NCI-H146 treated with DMSO at 0.1 percent for 48 hours (cell line): ENCODE results near the gene MAGI2.

Experiments used
- DNase-seq: peaks from one replicate; lab custom pipeline; 2025; ENCODE audit not compliant: unreplicated experiment; lab: John Stamatoyannopoulos, UW

MAGI2 gene

GRCh38 chr7:79180533-79180932, 272.9 kb downstream of the MAGI2 start:
- DNase-seq = no peak

GRCh38 chr7:79176859-79177477, 276.5 kb downstream of the MAGI2 start:
- DNase-seq = no peak

DNA sequence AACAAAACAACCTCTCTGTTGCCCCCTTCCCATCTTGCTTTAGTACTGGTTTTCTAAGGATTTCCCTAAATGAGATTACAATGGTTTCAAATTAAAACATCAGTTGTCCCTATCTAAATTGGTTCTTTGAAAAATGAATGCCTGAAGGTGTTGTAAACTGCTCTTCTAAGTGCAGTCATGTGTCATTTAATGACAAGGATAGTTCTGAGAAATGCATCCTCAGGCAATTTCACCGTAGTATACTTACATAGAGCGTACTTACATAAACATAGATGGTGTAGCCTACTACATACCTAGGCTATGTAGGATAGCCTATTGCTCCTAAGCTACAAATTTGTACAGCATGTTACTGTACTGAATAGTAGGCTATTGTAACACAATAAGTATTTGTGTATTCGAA, 278.1 kb downstream of the MAGI2 start:
- no peak for DNase-seq

- DNase-seq = no peak
These were observed 288.2 kb downstream of the MAGI2 start for GRCh38 chr7:79165225-79165624.

DNA sequence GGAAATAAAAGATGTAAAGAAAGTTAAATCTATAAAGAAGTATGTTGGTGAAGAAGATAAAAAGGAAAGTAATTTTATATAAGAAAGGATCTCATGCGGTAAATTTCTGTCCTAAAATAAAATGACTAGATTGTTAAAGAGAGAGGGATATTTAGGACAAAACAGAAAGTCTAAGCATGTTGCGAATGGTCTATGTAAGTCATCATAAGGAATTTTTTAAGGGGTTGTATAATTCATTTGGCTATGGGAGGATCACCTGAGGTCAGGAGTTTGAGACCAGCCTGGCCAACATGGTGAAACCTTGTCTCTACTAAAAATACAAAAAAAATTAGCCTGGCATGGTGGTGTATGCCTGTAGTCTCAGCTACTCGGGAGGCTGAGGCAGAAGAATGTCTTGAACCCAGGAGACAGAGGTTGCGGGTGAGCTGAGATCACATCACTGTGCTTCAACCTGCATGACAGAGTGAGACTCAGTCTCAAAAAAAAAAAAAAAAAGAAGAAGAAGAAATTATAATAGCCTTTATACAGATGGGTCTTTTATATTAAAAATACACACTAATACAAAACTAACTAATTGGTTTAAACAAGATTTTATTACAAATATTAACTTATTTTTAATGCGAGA, 294.3 kb downstream of the MAGI2 start:
- DNase-seq = no peak

DNA sequence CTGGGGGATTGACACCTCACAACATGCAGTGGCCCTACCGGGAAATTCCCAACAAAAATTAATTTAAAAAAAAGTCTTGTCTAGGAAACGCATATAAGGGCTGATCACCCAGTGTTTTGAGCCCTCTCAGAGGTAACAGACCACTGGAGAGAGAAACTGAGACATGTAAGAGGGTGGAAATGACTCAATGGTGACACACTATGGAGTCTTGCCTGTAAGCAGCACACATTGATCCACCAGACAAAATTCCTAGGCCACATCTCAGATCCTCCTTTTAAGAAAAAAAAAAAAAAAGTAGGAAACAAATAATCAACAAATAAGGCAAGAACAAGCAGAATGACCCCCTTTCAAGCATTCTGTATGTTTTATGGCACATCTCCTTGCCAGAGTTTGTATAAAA, 296.2 kb downstream of the MAGI2 start:
- DNase-seq = no peak

DNA sequence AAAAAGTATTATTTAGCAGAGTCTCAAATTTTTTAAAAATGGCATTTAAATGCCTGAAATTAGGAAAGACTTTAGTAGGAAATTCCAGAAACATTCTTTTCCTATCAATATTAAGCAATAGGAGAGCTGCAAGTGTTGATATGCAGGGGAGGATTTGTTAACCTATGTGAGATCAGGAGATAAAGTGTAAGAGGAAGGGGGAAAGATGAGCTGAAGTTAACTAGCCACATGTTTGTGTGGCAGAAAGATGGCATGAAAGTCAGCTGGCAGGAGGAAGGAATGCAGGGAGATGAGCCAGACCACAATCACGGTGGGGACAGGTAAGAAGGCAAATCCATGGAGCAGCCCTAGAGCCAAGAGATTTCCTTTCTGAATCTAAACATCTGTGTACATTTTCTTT, 303.6 kb downstream of the MAGI2 start:
- no peak for DNase-seq

- DNase-seq = no peak
These were observed 310.8 kb downstream of the MAGI2 start for GRCh38 chr7:79142706-79143105.

DNA sequence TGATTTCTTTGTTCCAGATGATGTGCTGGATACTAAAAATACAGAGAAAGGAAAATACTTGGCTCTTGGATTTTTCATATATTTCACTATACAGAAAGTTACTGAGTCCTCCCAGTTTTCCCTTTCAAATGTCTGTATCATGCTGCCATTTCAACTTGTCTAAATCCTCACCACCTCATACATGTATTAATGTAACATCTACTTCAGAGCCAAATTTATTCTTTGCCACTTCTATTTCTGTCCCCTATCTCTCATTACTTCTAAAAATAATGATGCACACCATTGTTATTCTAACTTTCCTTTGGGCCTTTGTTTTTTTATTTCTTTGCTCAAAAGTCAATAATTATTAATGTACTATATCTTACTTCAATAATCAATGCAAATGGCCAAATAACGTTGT, 312.2 kb downstream of the MAGI2 start:
- DNase-seq = no peak

GRCh38 chr7:79137942-79138341, 315.5 kb downstream of the MAGI2 start:
- DNase-seq = no peak

GRCh38 chr7:79132844-79133451, 320.5 kb downstream of the MAGI2 start:
- no peak for DNase-seq

DNA sequence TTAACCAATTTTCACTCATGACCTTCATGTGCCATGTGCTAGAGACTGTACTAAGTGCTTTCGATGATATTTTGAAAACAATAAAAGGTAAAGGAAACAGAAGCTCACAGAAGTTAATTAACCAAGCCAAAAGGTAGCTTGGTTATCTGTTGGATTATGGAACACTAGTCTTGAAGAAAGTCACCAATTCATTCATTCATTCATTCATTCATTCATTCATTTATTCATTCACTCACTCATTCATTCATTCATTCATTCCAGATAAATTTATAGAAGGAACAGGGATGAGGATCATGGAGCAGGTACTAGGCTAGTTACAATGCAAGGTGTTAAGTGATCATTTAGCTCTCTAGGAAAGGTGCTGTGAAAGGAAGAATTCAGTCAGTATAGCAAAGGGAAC, 322.8 kb downstream of the MAGI2 start:
- no peak for DNase-seq

GRCh38 chr7:79124331-79124730, 329.1 kb downstream of the MAGI2 start:
- no peak for DNase-seq

- DNase-seq = no peak
These were observed 335.3 kb downstream of the MAGI2 start for GRCh38 chr7:79118143-79118542.

- DNase-seq = no peak
These were observed 357.1 kb downstream of the MAGI2 start for GRCh38 chr7:79096361-79096805.

GRCh38 chr7:79093421-79093820, 360.0 kb downstream of the MAGI2 start:
- no peak for DNase-seq

GRCh38 chr7:79091661-79092060, 361.8 kb downstream of the MAGI2 start:
- no peak for DNase-seq

DNA sequence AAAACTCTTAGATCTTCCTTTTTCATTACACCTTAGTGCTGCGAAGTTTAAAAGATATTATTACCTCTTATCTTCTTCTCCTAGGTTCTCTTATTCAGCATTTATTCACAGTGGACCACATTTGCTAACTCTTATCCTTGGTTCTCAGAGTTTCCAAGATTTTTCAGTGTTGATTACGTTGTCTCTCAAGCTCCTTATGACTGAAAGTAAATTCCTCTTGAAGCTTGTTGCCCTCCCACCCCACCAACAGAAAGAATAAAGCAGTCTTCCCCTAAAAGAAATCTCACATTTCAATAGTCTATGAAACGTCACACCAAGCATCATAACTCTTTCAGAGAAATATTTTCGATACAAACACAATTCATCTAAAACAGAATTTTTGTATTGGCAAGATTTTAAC, 362.5 kb downstream of the MAGI2 start:
- no peak for DNase-seq

GRCh38 chr7:79090543-79090942, 362.9 kb downstream of the MAGI2 start:
- no peak for DNase-seq

- no peak for DNase-seq
These were observed 369.0 kb downstream of the MAGI2 start for GRCh38 chr7:79084423-79084822.

DNA sequence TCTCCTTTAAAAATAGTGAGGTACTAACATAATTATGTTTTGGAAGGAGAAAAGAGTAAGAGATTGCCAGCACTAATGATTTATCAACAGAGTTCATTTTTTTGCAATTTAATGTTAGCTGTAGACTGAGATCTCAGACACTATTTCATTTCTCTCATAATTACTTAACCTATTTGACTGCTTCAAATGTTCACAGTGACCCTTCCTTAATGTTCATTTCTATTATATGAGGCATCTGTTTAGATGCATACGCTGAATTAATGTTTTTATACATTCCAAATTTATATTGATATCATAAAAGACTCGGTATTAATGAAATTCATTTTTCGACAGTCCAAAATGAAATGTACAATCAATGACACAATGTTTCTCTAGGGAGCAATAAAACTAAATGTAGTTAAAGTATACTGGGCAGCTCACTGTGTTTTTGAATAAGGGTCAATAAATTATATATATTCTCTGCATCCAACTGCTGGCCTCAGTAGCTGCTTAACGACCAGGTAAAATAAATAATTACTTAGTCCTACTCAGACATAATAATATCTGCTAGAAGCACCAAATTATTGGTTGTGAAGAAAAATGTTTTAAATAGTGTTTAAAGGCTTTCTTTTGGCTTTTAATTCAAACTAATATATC, 373.4 kb downstream of the MAGI2 start:
- no peak for DNase-seq

DNA sequence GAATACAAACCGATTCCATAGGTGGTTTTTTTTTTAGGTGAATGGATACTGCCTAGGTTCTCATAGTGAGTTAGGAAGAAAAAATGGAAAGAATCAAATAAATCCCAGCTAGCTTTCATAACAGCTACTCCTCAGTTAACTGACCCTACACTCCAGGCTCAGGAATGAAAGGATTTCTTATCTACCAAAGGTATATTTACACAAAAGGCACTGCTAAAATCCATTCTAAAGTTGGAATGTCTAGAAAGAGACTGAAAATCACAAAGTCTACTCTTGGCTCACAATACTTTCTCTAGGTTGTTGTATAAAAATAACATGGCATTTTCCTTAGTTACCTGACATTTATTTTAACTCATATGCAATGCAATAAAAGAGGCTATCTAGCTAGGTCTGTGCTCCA, 375.2 kb downstream of the MAGI2 start:
- DNase-seq = no peak
